Small intestine (tissue), 7 donors: Measurements from ENCODE around the gene TMEM95. TPM values are rescaled to one million over a fixed set of nuclear protein-coding genes. Genes with fewer than 3 reads are reported as not detected.
"Not testable (repeated sequence)": the region's sequence is repeated elsewhere in the genome, so short reads cannot be mapped to it uniquely, and the experiment has no call there.

Source experiments
- DNase-seq, 2 donors: peaks; one replicate each; pipeline versions ENCODE4 v3.0.0 to v3.0.0-alpha.2; 2013
- FAIRE-seq: peaks from 2 replicates; lab custom pipeline; 2012; peaks lifted over from hg19 to GRCh38; lab: Jason Lieb, UNC
- H3K27ac ChIP-seq, 3 donors: one replicate each; pipeline ENCODE4 v1.5.1; 2013; ENCODE audit warnings: low read length in 2 of 3, mild to moderate bottlenecking in 2 of 3, control low read depth in 1 of 3, inconsistent platforms in 1 of 3, low read depth in 1 of 3, moderate library complexity in 1 of 3
- H3K27me3 ChIP-seq, 3 donors: one replicate each; pipeline ENCODE4 v1.6.1; 2013; ENCODE audit warnings: low read length in 3 of 3, inconsistent platforms in 1 of 3; ENCODE audit not compliant: control insufficient read depth in 3 of 3, insufficient read depth in 3 of 3
- H3K36me3 ChIP-seq, 3 donors: one replicate each; pipeline ENCODE4 v1.6.1; 2013; ENCODE audit warnings: low read length in 3 of 3, inconsistent platforms in 1 of 3, low read depth in 1 of 3, mild to moderate bottlenecking in 1 of 3, moderate library complexity in 1 of 3; ENCODE audit not compliant: control insufficient read depth in 3 of 3, insufficient read depth in 2 of 3
- H3K4me1 ChIP-seq, 3 donors: one replicate each; pipeline ENCODE4 v1.6.1; 2013; ENCODE audit warnings: low read length in 2 of 3, inconsistent platforms in 1 of 3, low read depth in 1 of 3, mild to moderate bottlenecking in 1 of 3, moderate library complexity in 1 of 3; ENCODE audit not compliant: control insufficient read depth in 3 of 3, insufficient read depth in 2 of 3
- H3K4me3 ChIP-seq, 3 donors: one replicate each; pipeline ENCODE4 v1.5.1; 2013; ENCODE audit warnings: low read length in 3 of 3, control low read depth in 1 of 3, inconsistent platforms in 1 of 3, low read depth in 1 of 3, mild to moderate bottlenecking in 1 of 3, moderate library complexity in 1 of 3
- H3K9me3 ChIP-seq, 2 donors: one replicate each; pipeline ENCODE4 v1.6.1; 2013; ENCODE audit warnings: low read depth in 1 of 2, low read length in 1 of 2; ENCODE audit not compliant: control insufficient read depth in 2 of 2, insufficient read depth in 1 of 2
- WGBS, 3 donors: extraction: QIAGEN DNeasy Blood & Tissue Kit; methylation state at CpG; one replicate each; pipeline ENCODE4 v1.1.7; 2013; 5-methylcytosine and 5-hydroxymethylcytosine counted together
- polyA plus RNA-seq, 4 donors: library from polyadenylated mRNA; stranded (reverse) in 3 of 4; unstranded in 1 of 4; fragments of 200-250 nt in 3 of 4; fragments of 120-200 nt in 1 of 4; gene quantifications; one replicate each; pipeline versions ENCODE4 v1.2.1 to v1.2.3, GENCODE V29; 2013
- donor health status: healthy with polysubstance abuse.
- donor health status: control.
- donor health status: control.
- donor health status: Bipolar disorder and iron deficiency.
- donor health status: healthy.

The TMEM95 gene
- polyA plus RNA-seq, 4 donors, result not detected

DNA sequence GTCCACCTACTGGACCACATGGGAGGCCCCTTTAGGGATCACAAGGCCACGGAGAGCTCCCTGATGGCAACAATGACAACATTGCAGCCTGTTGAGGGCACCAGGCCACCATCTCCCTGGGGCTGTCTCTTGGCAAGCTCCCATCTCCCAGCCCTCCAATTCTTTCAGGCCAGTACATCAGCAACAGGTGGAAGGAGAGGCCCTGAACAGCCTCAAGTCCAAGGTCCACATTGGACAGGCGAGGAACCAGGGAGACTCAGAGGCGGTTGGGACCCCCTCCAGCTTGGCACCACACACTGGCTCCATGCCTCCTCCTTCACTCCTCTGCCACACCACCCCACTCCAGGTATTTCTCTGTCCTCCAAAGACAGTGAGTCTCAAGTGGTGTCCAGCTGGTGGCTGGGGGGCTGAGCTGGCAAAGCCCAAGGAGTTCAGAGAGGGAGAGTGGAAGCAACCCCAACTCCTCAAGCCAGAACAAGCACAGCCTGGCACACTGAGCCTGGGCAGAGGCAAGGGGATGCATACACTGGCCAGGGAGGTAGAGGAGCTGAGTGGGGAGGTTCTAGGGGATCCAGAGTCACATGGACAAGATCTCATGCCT, 19.9 kb upstream of the TMEM95 start:
- H3K27me3 ChIP-seq, result peaks cover 0 to 13% (median 0%) of the 10 kb centered on the region in 3 donors
- no peaks in the 10 kb centered on the region for H3K36me3 ChIP-seq
- H3K4me3 ChIP-seq, result no peak overlapping the region
- no peak for DNase-seq
- 18 to 76% (median 31%) methylated on average over 3 of the region's 3 CpGs for WGBS, 3 donors
- peaks cover 0 to 9% (median 0%) of the 10 kb centered on the region in 3 donors for H3K4me1 ChIP-seq
- no peaks in the 10 kb centered on the region for H3K9me3 ChIP-seq
- no peak overlapping the region for H3K27ac ChIP-seq
- FAIRE-seq, result no peak

DNA sequence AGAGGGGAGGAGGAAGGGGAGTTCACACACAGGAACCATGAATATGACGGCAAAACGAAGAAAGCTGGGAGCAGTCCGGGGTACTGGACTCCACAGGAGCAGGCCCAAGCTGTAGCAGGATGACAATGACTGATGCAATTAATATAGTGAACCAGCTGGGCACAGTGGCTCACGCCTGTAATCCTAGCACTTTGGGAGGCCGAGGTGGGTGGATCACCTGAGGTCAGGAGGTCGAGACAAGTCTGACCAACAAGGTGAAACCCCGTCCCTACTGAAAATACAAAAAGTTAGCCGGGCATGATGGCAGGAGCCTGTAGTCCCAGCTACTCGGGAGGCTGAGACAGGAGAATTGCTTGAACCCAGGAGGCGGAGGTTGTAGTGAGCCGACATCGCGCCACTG, 19.2 kb upstream of the TMEM95 start:
- not testable (repeated sequence) for H3K9me3 ChIP-seq, DNase-seq, FAIRE-seq, H3K4me1 ChIP-seq, H3K36me3 ChIP-seq, H3K4me3 ChIP-seq
- peak overlapping the region in 1 of 3 donors; percentile 2 for H3K27ac ChIP-seq
- H3K27me3 ChIP-seq, result peaks cover 0 to 13% (median 0%) of the 10 kb centered on the region in 3 donors
- 82 to 88% (median 87%) methylated on average over 13 of the region's 13 CpGs for WGBS, 3 donors

DNA sequence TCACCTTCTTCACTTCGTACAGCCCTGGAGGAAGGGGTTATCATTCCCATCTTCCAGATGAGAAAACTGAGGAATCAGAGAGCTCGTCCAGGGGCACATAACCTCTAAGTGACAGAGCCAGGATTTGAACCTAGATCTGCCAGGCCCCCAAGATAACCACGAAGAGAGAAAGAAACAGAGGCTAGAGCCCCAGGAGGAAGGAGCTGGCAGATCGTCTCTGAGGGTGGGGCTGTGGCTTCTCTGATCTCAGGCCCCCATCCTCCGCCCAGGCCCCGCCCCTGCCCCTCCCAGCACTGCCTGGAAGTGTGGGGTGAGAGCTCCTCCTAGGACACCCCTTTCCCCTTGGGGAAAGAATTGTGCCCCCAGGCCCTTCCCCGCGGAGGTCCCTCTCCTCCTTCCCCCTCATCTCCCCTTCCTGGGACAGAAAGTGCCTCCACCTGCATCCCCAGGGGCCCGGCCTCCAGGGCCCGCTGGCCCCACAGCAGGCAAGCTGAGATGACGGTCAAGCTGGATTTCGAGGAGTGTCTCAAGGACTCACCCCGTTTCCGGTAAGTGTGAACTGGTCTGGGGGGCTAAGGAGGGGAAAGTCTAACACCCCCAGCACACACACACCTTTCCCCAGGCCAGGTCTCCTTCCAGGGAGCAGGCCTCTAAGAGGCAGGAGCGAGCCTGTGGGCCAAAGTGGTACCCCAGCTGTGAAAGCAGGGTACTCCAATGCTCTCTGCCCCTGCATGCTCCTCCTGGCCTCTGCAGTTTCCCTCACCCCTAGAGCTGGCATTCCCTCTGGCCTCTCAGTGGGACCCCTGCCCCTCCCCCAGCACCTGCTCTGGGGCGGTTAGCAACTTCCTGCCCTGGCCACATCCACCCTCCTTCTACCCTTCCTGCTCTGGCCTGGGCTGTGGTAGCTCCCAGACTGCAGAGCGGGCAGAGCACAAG, 18.4 kb upstream of the TMEM95 start, which contains the start of gene ACAP1:
TSS of gene ACAP1 (plus strand) at position 290 of the 936 bp plus-strand sequence. CDS start at position 496, 206 bp downstream.
- H3K27me3 ChIP-seq, result peaks cover 0 to 13% (median 0%) of the 10 kb centered on the region in 3 donors
- no peaks in the 10 kb centered on the region for H3K36me3 ChIP-seq
- FAIRE-seq, result no peak
- no peaks in the 10 kb centered on the region for H3K9me3 ChIP-seq
- H3K27ac ChIP-seq, result peak within 1 kb of the TSS in 1 of 3 donors; percentile 59
- H3K4me3 ChIP-seq, result peak within 1 kb of the TSS; percentile 10 to 52 (median 51)
- H3K4me1 ChIP-seq, result peaks cover 0 to 2% (median 0%) of the 10 kb centered on the region in 3 donors
- peak in 1 of 2 donors; percentile 64 for DNase-seq
- 34 to 57% (median 43%) methylated on average over 16 to 17 of the region's 17 CpGs for WGBS, 3 donors

DNA sequence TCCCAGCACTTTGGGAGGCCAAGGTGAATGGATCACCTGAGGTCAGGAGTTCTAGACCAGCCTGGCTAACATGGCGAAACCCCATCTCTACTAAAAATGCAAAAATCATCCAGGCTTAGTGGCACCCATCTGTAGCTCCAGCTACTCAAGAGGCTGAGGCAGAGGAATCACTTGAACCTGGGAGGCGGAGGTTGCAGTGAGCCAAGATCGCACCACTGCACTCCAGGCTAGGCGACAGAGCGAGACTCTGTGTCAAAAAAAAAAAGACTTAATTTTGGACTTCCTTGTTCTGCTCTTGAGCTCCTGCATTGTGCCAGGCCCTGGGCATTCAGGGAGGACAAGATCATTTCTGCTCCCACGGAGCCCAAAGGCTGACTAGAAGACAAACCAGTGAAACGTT, 17.4 kb upstream of the TMEM95 start:
- FAIRE-seq, H3K27ac ChIP-seq, H3K4me1 ChIP-seq, H3K36me3 ChIP-seq, H3K9me3 ChIP-seq, H3K27me3 ChIP-seq, H3K4me3 ChIP-seq, DNase-seq: not testable (repeated sequence)
- 68 to 73% (median 72%) methylated on average over 7 of the region's 7 CpGs for WGBS, 3 donors

DNA sequence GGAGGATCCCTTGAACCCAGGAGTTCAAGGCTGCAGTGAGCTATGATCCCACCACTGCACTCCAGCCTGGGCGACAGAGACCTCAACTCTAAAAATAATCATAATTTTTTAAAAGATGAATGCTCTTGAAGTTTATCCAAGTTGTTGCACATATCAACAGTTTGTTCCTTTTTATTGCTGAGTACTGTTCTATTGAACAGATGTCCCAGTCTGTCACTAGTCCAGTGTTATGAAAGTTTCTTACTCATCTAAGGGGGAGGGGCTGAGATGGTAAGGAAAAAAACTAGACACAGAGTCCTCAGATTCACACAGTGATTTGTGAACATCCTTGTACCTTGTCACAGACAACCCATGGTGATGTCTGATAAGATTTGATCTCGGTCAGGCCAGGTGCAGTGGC, 14.8 kb upstream of the TMEM95 start:
- DNase-seq (no peak), FAIRE-seq (no peak)
- Histone ChIP-seq H3K4me3 (no peak overlapping the region), H3K27ac (no peak overlapping the region), H3K27me3 (peaks cover 0 to 8% (median 0%) of the 10 kb centered on the region in 3 donors), H3K9me3 (no peaks in the 10 kb centered on the region), H3K36me3 (no peaks in the 10 kb centered on the region), H3K4me1 (no peaks in the 10 kb centered on the region)
- WGBS, 3 donors, result 52 to 77% (median 54%) methylated on average over 2 of the region's 2 CpGs

DNA sequence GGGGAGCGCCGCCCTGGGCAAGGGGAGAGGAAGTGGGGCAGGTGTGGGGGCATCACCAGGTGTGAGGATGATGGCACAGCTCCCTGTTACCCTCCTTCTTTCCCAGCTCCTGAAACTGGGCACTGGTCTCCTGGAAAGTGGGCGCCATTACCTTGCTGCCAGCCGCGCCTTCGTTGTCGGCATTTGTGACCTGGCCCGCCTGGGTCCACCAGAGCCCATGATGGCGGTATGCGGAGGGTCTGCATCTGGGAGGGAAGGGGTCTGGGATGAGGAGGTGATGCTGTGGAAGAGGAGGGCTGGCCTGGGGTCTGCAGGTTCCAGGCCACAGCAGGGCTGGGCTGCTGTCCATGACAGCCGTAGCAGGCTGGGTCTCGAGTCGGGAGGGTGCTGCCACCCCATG, 13.1 kb upstream of the TMEM95 start:
- 92 to 94% (median 94%) methylated on average over 11 to 13 of the region's 13 CpGs for WGBS, 3 donors
- Histone ChIP-seq H3K27me3 (peaks cover 0 to 5% (median 0%) of the 10 kb centered on the region in 3 donors), H3K27ac (no peak overlapping the region), H3K9me3 (no peaks in the 10 kb centered on the region), H3K4me1 (no peaks in the 10 kb centered on the region), H3K36me3 (no peaks in the 10 kb centered on the region), H3K4me3 (no peak overlapping the region)
- DNase-seq, result no peak
- FAIRE-seq, result no peak

DNA sequence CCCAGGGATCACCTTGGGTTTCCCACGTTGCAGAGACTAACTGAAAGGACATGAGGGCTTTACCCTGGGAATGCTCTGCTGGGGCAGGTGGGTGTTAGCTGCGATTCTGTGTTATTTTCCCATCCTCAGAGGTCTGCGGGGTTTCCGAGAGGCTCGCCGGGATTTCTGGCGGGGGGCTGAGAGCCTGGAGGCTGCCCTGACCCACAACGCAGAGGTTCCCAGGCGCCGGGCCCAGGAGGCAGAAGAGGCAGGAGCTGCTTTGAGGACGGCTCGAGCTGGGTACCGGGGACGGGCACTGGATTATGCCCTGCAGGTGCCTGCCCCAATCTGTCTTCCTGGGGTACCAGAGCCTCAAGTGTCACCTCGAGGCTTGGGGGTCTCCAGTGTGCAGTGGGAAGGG, 11.7 kb upstream of the TMEM95 start:
- H3K4me3 ChIP-seq, result no peak overlapping the region
- FAIRE-seq (no peak), DNase-seq (no peak)
- H3K27me3 ChIP-seq, result peaks cover 0 to 2% (median 0%) of the 10 kb centered on the region in 3 donors
- no peak overlapping the region for H3K27ac ChIP-seq
- H3K36me3 ChIP-seq, result no peaks in the 10 kb centered on the region
- 80 to 81% (median 80%) methylated on average over 15 of the region's 15 CpGs for WGBS, 3 donors
- no peaks in the 10 kb centered on the region for H3K9me3 ChIP-seq
- no peaks in the 10 kb centered on the region for H3K4me1 ChIP-seq

DNA sequence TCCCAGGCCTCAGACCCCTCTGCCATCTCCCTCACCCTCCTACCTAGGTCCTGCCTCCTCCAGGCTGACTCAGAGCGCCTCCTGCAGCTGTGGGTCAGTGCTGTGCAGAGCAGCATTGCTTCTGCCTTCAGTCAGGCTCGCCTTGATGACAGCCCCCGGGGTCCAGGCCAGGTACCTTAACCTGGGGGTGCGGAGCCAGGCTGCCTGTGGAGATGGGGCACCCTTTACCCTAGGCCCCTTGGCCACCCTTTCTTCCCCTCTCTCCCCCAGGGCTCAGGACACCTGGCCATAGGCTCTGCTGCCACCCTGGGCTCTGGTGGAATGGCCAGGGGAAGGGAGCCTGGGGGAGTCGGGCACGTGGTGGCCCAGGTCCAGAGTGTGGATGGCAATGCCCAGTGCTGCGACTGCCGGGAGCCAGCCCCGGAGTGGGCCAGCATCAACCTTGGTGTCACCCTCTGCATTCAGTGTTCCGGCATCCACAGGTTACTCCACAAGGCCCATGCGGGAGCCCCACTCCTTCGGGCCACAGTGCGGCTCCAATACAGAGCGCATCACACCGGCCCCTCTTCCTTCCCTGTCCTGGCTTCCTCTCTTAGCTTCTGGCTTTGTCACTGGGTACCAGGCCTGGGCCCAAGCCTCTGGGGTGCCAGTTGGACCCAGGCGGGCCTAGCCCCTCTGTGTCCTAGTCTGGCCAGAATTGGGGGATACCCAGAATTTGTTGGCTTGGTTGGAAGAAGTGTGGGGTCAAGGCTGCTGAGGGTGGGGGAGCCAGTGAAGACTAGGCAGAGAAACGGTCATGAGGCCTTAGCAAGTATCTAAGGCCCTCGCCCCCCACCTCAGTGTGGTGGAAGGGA, 8.0 kb upstream of the TMEM95 start:
- 72 to 86% (median 84%) methylated on average over 18 of the region's 18 CpGs for WGBS, 3 donors
- FAIRE-seq (no peak), DNase-seq (no peak)
- Histone ChIP-seq H3K4me3 (no peak overlapping the region), H3K36me3 (no peaks in the 10 kb centered on the region), H3K4me1 (peaks cover 0 to 9% (median 7%) of the 10 kb centered on the region in 3 donors), H3K27ac (no peak overlapping the region), H3K27me3 (no peaks in the 10 kb centered on the region), H3K9me3 (no peaks in the 10 kb centered on the region)
